Activated T-cell treated with anti-CD3 and anti-CD28 coated beads for 1 hour (primary cell): ENCODE data around the gene SLC9A7.

ENCODE experiments used
- DNase-seq: peaks from one replicate; pipeline ENCODE4 v3.0.0-alpha.2; 2020; ENCODE audit warnings: low read depth

Gene SLC9A7

GRCh38 chrX:46602468-46603102, 156.3 kb downstream of the SLC9A7 start:
- DNase-seq: no peak

- DNase-seq: no peak
These were observed 157.6 kb downstream of the SLC9A7 start for GRCh38 chrX:46601283-46601682.

- DNase-seq: no peak
These were observed 159.8 kb downstream of the SLC9A7 start for GRCh38 chrX:46599051-46599560.

GRCh38 chrX:46597771-46598170, 161.1 kb downstream of the SLC9A7 start:
- no peak for DNase-seq

GRCh38 chrX:46597208-46597607, 161.7 kb downstream of the SLC9A7 start:
- DNase-seq: no peak

GRCh38 chrX:46595084-46595483, 163.8 kb downstream of the SLC9A7 start:
- no peak for DNase-seq

GRCh38 chrX:46589977-46590723, 168.8 kb downstream of the SLC9A7 start:
- DNase-seq: no peak

- peak; percentile 11 for DNase-seq
These were observed 170.7 kb downstream of the SLC9A7 start for GRCh38 chrX:46588263-46588662.

GRCh38 chrX:46587753-46588171, 171.2 kb downstream of the SLC9A7 start:
- no peak for DNase-seq

GRCh38 chrX:46587158-46587557, 171.8 kb downstream of the SLC9A7 start:
- no peak for DNase-seq

GRCh38 chrX:46584736-46585135, 174.2 kb downstream of the SLC9A7 start:
- DNase-seq: no peak

- no peak for DNase-seq
These were observed 176.0 kb downstream of the SLC9A7 start for GRCh38 chrX:46582966-46583365.

- no peak for DNase-seq
These were observed 176.6 kb downstream of the SLC9A7 start for GRCh38 chrX:46582325-46582724.

- DNase-seq: no peak
These were observed 178.3 kb downstream of the SLC9A7 start for GRCh38 chrX:46580613-46581012.

- DNase-seq: no peak
These were observed 179.7 kb downstream of the SLC9A7 start for GRCh38 chrX:46579250-46579649.

- no peak for DNase-seq
These were observed 181.5 kb downstream of the SLC9A7 start for GRCh38 chrX:46577221-46578005.

- no peak for DNase-seq
These were observed 182.5 kb downstream of the SLC9A7 start for GRCh38 chrX:46576458-46576857.

- DNase-seq: no peak
These were observed 182.9 kb downstream of the SLC9A7 start for GRCh38 chrX:46575991-46576392.

- DNase-seq: no peak
These were observed 183.3 kb downstream of the SLC9A7 start for GRCh38 chrX:46575586-46575985.

- peak; percentile 6 for DNase-seq
These were observed 184.0 kb downstream of the SLC9A7 start for GRCh38 chrX:46574774-46575381.

- DNase-seq: peak; percentile 43
These were observed 184.8 kb downstream of the SLC9A7 start for GRCh38 chrX:46573892-46574773.
